CD1c-positive myeloid dendritic cell (primary cell): Measurements from ENCODE around the gene KCNIP3.

ENCODE experiments used
- DNase-seq: peaks from one replicate; pipeline ENCODE4 v3.0.0-alpha.2; 2016; ENCODE audit errors: extremely low spot score

The KCNIP3 gene

DNA sequence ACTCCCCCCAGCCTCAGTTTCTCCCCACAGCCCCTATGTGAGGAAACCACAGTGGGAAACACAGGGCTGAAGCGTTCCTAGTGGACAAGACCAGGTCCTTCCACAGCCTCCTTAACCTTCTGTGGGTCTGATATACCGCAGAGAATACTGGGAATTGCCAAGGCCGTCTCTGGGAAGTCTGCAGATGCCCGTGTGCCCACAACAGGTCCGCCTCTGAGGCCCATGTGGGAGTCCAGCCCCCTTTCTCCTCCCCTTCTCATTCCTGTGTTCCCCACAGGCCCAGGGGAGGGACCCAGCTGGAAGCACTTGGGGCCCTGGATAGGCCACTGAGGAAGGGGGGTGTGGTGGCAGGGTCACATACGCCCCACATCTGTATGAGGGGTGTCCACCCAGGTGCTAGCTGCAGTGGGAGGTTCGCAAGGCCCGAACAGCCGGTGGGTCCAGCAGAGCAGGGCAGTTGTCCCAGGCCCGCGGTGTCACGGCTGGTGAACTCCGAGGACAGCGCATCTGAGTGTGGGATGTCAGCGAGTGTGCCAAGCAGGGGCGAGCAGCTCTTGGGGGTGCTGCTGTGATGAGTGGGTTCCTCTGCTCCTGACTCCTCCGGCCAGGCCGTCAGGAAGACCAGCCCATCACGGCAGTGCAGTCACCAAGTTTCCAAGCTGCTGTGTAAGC lies 2.4 kb upstream of the KCNIP3 start:
- DNase-seq = no peak

- DNase-seq = no peak
Observed at GRCh38 chr2:95295376-95295775, 1.8 kb upstream of the KCNIP3 start.

DNA sequence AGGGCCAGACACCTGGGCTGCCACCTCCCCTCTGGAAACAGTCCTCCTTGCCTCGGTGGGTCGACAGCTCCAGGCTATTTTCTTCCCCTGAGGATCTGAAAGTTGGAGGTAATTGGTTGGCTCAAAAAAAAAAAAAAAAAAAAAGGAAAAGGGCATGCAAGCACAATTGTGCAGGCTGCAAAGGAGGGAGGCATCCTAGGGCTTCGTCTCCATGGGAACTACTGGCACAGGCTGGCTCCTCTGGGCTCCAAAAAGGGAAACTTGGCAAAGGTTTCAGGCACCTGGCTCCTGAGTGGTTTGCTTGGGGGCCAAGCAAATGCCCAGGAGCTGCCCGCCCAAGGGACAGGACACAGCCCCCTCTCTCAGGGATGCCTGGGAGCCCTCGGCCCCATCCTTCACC lies 1.1 kb upstream of the KCNIP3 start:
- no peak for DNase-seq

- no peak for DNase-seq
Observed at GRCh38 chr2:95297639-95298395, 670 bp downstream of the KCNIP3 start.

DNA sequence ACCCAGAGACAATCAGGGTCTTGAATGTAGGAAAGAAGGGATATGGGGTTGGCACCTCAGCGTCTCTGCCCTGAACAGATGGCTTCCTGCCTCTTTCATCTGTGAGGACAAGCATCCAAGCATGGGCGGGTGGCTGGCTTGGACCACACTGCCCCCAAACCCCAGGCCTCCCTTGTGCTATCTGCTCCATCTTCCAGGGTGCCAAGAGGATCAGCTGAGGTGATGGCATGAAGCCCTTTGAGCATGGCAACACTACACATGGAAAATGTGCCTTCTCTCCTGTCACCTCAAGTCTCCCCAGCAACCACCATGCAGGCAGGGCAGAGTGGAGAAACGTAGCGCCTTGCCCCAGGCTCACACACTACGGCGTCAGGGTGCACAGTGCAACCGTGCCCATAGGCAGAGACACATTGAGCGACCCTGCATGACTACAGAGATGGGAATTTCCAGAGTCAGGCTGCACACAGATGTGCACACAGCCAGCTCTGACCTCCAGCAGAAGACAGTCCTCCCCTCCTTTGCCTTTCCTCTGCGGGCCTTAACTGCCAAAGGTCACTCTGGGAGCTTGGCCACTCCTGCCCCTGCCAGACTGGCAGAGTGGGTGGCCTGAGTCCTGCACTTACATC lies 1.5 kb downstream of the KCNIP3 start:
- DNase-seq = no peak

GRCh38 chr2:95299961-95300360 lies 2.8 kb downstream of the KCNIP3 start:
- DNase-seq = no peak

DNA sequence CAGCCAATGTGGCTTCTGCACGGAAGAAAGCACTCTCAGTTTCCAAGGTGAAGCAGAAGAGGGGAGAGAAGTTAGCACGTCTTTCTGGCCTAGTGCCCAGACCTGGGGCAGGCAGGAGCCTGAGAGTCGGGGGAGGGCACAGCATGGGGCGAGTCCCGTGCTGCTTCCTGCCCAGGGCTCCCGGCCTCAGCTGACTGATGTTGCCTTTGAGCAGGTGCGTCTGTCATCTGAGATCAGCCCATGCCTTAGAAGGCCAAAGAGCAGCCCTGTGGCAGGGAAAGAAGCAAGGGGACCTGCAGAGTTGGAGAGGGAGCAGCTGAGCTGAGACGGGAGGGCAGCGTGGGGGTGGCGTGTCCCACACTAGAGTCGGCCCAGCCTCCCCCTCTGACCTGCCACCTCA lies 3.3 kb downstream of the KCNIP3 start:
- DNase-seq = no peak

DNA sequence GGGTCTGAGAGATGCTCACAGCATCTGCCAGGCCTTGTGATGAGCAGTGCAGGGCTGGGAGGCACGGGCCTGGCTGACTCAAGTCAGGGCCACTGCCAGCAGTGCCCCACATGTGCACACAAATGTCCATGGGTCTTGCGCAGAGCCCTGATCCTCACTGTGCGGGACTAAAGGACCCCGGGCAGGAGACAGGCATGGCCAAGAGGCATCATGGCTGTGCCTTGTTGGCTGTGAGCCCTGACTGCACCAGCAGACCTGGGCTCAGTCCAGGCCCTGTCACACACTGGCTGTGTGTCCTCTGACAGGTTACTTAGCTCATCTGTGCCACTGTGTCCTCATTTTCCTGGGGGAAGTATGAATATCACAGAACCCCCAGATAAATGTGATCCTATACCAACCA lies 4.0 kb downstream of the KCNIP3 start:
- no peak for DNase-seq

DNA sequence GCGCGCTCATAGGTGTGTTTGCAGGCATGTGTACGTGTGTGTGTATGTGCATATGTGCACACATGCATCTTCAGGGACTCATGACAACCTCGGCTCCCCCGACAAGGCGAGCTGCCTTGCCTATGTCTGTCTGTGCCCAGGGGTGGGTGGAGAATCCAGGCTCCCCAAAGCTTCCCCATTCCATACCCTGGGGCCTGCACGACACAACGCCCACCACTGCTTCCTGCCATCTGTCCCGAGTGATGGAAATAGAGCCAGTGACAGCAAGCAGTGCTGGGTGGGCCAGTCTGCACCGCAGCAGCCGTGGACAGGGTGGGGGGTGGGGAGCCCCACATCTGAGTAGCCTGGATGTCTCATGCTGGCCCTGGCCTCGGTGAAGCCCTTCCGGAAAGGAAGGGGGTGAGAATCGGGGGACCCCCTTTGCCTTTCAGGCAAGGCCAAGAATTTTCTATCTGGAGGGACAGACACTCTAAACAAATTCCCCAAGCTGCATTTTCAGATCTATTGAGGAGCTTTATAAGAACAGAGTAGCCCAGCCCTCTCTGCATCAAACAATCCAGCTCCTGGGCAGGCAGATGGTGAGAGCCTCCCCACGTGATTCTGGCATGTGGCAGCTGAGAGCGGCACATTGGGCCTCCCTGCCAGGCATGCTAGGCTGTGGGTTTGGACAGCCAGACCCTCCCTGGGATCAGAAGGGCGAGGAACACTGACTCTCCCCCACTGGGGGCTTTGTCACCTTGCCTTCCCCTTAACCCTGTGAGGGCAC lies 4.9 kb downstream of the KCNIP3 start:
- DNase-seq = peak; percentile 76

DNA sequence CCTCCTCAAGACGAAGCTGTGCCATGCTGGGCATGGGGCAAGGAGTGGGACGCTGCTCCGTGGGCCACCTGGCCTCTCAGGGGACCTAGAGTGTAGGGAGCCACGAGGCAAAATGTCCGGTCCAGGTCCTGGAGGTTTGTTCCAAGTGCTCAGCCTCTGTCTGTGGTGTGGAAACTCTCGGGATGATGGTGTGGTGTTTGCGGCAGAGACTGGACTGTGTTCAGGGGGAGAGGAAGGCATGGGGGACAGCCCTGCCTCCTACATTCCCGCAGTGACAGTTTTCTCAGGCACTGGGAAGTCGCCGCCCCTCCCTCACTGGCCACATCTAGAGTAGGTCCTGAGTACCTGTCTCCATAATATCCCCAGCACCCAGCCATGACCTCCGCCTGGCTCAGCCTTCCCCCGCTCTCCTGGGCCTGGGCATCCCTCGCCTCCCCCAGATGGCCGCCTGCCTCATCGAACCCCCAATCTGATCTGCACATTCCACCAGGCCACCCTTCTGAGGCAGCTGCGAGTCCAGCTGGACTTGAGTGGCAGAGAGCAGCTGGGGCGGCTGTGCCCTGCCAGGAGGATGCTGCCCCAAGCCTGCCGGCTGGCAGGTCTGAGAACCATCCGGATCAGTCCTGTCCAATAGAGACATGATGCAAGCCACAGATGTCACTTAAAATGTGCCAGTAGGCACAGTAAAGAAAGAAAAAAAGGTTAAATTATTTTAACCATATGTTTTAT lies 6.2 kb downstream of the KCNIP3 start:
- no peak for DNase-seq

DNA sequence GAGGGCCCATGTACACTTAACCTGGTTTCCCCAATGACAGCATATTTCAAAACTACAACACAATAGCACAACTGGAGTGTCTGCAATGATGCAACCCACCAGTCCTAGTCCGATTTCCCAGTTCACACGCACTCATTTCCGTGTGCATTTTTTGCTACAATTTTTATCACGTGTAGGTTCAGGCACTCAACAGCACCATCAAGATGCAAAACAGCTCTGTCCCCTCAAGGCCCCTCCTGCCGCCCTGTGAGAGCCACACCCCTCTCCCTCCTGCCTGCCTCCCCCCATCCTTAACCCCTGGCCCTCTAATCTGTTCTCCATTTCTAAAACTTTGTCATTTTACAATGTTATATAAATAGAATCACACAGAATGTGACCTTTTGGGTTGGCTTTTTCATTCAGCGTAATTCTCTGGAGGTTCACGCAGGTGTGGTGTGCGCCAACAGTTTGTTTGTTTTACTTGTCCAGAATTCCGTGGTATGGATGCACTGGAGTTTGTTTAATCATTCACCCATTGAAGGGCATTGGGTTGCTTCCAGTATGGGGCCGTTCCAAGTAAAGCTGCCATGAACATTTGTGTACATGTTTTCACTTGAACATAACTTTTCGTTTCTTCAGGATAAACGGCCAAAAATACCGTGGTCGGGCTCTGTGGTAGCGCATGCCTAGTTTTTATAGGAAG lies 8.4 kb downstream of the KCNIP3 start:
- no peak for DNase-seq

DNA sequence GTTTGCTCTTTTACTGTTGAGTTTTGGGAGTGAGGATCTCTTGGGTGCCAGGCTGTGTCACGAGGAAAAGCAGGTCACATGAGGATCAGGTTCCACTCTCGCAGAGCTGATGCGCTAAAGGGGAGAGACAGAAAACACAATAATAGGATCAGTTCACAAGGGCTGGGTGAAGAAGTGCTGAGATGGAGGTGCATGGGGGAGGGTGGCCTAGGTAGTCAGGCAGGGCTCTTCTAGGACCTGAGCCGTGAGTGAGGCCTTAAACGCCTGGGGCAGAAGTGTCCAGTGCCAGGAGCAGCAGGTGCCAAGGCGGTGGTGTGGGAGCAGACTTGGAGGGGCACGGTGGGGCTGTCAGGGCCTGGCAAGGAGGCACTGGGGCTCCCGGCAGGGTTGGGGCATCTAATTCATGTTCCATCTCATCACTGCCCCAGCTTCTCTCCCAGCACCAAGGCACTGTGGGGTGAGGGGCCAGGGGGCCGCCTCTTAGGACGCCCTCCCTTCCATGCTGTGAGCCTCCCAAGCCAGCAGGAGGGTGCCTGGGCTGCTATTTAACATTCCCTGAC lies 9.3 kb downstream of the KCNIP3 start:
- DNase-seq = no peak

- DNase-seq = no peak
Observed at GRCh38 chr2:95307036-95307435, 9.9 kb downstream of the KCNIP3 start.

- DNase-seq = no peak
Observed at GRCh38 chr2:95307878-95308277, 10.7 kb downstream of the KCNIP3 start.

- DNase-seq = no peak
Observed at GRCh38 chr2:95308426-95308990, 11.4 kb downstream of the KCNIP3 start.

- no peak for DNase-seq
Observed at GRCh38 chr2:95309599-95309998, 12.5 kb downstream of the KCNIP3 start.

GRCh38 chr2:95310216-95310615 lies 13.1 kb downstream of the KCNIP3 start:
- no peak for DNase-seq

GRCh38 chr2:95310651-95311050 lies 13.5 kb downstream of the KCNIP3 start:
- no peak for DNase-seq

- no peak for DNase-seq
Observed at GRCh38 chr2:95311815-95312542, 14.8 kb downstream of the KCNIP3 start.
